NCI-H526 treated with DMSO at 0.1 percent for 48 hours (cell line): Measurements from ENCODE around the gene EIF4G3.
"Not testable (repeated sequence)": the region's sequence is repeated elsewhere in the genome, so short reads cannot be mapped to it uniquely, and the experiment has no call there.

ENCODE experiments used
- DNase-seq: peaks from one replicate; lab custom pipeline; 2025; lab: John Stamatoyannopoulos, UW

Gene EIF4G3, protein sequence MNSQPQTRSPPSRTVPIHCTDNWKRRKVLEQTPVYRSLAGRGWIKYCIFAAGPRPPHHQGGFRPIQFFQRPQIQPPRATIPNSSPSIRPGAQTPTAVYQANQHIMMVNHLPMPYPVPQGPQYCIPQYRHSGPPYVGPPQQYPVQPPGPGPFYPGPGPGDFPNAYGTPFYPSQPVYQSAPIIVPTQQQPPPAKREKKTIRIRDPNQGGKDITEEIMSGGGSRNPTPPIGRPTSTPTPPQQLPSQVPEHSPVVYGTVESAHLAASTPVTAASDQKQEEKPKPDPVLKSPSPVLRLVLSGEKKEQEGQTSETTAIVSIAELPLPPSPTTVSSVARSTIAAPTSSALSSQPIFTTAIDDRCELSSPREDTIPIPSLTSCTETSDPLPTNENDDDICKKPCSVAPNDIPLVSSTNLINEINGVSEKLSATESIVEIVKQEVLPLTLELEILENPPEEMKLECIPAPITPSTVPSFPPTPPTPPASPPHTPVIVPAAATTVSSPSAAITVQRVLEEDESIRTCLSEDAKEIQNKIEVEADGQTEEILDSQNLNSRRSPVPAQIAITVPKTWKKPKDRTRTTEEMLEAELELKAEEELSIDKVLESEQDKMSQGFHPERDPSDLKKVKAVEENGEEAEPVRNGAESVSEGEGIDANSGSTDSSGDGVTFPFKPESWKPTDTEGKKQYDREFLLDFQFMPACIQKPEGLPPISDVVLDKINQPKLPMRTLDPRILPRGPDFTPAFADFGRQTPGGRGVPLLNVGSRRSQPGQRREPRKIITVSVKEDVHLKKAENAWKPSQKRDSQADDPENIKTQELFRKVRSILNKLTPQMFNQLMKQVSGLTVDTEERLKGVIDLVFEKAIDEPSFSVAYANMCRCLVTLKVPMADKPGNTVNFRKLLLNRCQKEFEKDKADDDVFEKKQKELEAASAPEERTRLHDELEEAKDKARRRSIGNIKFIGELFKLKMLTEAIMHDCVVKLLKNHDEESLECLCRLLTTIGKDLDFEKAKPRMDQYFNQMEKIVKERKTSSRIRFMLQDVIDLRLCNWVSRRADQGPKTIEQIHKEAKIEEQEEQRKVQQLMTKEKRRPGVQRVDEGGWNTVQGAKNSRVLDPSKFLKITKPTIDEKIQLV (N-terminal part only)

DNA sequence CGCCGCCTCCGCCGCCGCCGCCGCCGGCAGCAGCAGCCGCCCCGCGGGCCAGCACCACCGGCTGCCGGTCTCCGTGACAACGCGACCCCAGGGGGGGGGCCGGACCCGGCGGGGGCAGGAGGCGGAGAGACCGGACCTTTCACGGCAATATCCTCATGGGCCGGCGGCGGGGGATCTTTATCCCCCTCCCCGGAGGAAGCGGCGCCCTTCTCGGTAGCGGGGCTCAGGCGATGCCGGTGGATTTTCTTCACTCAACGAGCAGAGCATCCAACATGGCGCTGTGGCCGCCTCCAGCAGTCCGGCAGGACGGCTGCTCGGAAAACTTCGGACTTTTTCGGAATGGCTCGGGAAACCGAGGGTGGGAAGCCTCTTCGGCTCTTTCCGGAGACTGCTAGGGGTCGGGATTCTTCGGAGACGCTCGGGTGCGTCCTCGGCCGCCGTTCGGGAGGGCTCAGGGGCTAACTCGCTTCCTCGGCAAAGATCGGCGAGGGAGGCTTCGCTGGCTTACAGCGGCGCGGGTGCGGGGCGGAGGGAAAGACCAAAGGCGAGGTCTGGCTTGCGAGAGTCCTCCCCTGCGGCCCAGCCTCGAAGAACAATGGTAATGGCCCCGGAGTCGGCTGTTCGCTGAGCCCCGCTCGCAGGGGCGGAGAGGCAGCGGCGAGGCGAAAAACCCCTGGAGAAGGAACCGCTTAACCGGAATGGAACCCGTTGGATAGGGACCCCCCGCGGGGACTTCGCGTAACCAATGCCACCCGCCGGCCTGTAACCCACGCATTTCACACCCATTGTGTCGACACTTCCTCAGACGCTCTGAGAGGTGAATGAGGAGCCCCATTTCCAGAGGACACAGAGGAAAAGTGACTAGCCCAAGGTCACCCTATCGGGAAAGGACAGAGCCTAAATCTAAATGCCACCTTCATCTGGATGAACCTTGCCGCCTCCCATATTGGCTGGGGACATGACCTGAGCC is at the start of gene EIF4G3:
Gene EIF4G3 (minus strand): TSS at position 312 of the 970 bp plus-strand sequence. CDS start 174,155 bp downstream, outside the sequence.
- DNase-seq: peak; percentile 84

DNA sequence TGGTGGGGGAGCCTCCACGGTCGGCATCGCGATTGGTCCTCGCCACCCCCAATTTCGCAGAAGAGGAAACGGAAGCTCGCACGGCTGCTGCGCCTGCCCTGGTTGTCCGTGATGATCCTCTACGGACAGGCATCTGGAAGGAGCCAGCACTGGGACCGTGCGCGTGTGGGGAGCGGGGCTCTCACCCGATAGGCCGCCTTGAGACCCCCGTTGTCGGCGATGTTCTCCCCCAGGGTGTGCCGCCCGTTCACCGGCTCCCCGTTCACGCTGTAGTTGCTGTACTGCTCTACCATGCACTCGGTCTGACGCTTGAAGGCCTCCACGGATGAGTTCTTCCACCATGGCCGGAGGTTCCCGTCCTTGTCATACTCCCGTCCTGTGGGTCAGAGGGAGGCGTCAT is 48.4 kb upstream of the EIF4G3 start:
- DNase-seq: no peak

DNA sequence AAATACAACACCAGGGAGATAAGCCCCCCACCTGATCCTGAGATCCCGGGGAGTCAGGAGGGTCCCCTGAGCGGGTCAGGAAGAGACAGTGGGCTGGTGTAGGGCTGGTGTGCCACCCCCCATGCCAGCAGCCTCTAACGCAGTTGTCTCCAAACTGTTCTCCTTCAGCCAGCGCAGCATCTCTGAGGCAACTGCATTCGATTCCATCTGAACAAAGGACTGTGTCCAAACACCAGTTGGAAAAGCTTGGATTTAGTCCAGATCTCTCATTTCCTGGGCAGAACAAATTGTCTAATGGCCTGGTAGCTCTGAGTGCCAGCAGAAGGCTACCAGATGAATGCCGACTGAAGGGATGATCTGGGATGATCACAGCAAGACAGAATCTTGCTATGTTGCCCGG is 44.1 kb upstream of the EIF4G3 start:
- no peak for DNase-seq

DNA sequence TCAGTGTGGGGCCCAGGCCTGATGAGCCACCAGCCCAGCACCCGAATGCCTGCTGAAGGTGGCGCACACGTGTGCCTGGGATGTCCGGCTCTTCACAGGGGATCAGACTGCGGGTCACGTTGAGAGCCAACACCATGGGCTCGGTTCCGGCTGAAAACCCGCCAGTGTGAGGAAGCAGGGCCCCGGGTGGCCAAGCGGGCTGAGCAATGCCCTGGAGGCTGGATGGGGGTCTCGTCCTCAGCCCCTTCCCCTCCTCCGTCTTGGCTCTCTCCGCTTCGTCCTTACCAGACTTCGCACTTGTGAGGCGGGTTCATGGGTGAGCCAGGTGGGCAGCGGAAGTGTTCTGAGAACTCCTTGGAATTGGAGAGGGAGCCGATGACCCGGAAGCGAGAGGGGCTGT is 43.0 kb upstream of the EIF4G3 start:
- DNase-seq: no peak

DNA sequence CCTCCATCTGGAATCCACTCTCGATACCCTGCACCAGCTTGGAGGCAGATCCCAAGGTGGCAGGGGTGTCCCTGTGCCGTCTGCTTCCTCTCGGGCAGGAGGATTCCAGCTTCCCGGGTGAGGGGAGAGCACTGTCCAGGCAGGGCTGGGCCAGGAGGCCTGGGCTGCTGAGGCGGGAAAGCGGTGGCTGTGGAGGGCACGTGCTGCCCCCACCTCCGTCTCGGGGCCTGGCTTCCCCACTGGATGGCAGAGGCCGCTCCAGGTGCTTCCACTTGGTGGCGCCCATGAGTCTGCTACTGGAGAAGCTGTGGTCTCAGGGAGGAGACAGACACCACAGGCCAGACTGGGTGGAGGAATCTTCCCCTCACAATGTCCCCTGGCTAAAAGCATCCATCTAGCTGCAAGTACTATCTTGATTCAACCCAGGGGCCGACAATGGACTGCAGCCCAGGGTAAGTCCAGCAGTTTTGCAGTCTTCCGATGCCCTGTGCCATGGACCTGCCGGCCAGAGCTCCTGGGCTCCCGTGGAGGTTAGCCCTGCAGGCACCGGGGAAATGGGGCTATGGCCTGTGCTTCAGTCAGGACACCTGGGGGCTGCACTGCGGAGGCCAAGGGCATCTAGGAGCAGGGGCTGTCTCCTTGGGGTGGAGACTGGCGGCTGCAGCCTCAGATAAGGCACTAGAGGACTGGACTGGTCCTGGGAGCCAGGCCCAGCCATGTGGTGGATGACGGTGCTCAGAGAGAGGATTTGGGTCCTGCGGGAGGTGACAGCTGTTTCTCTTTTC is 41.3 kb upstream of the EIF4G3 start:
- no peak for DNase-seq

DNA sequence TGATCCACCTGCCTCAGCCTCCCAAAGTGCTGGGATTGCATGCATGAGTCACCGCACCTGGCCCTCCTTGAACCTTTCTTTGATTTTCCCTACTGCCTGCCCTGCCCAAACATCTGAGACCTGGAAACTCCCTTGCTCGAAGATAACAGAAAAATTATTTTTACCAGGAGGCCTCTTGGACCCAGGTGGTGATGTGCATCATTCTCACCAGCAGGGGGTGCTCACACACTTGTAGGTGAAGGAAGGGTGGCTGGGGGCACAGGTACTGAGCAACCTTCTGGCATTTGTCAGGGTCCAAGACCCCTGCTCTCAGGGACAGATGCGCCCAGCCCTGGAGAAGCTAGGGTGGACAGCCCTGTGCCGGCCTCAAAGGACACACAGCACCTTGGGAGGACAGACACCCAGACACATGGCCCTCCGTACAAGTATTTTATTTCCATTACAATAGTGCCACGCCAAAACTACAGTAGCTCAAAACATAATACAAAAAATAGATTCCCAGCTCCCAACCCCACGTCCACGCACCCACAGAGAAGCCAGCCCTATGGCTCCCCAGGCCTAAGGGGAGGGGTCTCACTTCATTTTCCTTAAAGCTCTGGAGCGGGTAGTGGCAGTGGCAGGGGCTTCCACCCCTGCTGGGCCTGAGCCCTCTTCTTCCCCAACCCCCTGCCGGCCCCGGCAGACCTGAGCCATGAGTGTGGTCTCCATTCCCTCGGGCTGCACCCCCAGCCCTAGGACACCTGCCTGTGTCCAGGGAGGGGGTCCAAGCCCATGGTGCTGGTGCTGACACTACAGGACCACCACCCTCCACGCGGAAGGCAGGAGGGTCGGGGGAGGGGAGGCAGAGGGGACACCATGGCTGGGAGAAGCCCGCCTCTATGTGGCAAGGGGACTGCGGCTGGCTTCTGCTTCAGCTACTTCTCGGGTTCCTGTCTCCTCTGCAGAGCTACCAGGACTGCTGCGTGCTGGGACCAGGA is 40.4 kb upstream of the EIF4G3 start:
- DNase-seq: no peak

DNA sequence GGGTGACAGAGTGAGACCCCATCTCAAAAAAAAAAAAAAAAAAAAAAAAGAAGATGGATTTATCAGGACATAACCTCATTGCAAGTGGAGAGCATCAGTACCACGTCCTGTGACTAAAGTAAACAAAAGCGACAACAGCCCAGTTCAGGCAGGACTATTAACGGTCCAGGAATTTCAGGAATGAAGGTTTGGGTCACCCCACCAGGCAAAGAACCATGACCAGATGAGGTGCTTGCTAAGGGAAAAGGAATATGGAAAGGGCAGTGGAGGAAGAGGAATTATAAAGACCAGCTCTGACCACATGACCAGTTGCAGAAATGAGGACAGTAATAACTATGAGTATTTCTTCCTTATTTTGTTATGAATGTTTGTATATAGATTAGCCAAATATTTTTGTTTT is 35.4 kb upstream of the EIF4G3 start:
- no peak for DNase-seq

DNA sequence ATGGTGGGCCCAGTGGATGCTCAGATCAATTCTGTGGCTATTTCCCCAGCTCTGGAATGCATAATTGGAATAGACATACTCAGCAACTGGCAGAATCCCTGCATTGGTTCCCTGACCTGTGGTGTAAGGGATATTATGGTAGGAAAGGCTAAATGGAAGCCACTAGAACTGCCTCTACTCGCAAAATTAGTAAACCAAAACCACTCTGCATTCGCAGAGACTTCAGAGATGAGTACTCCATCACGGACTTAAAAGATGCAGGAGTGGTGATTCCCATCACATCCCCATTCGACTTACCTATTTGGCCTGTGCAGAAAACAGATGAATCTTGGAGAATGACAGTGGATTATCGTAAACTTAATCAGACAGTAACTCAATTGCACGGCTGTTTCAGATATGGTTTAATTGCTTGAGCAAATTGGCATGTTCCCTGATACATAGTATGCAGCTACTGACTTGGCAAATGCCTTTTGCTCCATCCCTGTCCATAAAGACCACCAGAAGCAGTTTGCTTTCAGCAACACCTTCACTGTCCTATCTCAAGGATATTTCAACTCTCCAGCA is 31.5 kb upstream of the EIF4G3 start:
- not testable (repeated sequence) for DNase-seq

DNA sequence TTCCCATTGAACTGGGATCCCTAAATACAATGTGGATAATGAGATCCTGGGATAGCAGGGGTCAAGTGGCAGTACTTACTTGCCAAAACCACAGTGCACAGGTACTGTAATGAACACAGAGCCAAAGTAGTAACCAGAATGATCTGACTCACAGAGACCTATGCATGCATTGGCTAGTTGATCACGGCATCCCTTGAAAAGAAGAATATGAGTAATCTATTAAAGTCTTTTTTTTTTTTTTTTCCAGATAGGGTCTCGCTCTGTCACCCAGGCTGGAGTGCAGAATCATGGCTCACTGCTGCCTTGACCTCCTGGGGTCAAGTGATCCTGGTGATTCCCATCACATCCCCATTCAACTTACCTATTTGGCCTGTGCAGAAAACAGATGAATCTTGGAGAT is 29.4 kb upstream of the EIF4G3 start:
- no peak for DNase-seq

DNA sequence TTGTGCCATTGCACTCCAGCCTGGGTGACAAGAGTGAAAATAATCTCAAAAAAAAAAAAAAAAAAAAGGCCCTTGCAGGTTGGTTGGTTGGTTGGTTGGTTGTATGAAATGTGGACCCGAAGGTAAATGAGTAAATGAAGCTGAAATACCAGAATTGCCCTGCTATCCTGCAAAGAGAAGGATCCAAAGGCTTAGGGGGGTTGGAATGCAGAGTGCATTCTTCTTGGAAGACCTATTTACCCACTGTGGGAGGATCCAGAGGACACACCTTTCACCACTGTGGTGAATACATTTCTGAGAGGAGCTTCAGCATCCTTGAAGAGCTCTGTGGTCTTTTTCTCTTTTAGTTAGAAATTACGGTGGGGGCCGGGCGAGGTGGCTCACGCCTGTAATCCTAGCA is 28.7 kb upstream of the EIF4G3 start:
- no peak for DNase-seq

DNA sequence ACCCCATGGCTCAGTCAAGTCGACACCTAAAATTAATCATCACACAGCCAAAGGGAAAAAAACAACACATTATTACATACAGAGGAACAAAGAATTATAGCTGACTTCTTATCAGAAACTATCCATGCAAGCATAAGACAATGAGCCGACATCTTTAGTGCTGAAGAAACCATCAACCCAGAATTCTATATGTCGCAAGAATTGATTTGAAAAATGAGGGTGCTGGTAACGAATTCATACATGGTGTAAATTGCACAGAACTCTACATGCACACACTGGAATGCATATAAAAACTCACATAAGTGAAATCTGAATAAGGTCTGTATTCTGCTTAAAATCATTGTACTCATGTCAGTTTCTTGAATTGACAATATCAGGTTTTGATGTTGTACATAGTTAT is 25.0 kb upstream of the EIF4G3 start:
- no peak for DNase-seq

DNA sequence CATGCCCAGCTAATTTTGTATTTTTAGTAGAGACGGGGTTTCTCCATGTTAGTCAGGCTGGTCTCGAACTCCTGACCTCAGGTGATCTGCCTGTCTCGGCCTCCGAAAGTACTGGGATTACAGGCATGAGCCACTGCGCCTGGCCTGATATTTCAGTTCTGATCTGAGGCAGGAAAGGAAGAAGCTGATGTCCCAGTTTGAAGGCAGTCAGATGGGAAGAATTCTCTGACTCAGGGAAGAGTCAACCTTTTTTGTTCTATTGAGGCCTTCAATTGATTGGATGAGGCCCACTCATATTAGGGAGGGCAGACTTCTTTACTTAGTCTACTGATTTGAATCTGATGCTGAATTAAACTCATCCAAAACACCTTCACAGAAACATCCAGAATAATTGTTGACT is 24.5 kb upstream of the EIF4G3 start:
- not testable (repeated sequence) for DNase-seq

DNA sequence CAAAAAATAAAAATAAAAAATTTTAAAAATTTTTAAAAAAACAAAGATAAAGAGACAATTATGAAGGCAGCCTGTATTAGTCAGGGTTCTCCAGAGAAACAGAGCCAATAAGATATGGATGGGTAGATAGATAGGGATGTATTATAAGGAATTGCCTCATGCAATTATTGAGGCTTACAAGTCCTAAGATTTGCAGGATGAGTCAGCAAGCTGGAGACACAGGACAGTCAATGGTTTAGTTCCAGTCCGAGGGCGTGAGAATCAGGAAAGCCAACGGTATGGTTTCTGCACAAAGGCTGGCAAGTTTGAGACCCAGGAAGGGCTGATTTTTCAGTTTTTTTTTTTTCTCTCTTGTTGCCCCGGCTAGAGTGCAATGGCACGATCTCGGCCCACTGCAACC is 24.1 kb upstream of the EIF4G3 start:
- DNase-seq: no peak

DNA sequence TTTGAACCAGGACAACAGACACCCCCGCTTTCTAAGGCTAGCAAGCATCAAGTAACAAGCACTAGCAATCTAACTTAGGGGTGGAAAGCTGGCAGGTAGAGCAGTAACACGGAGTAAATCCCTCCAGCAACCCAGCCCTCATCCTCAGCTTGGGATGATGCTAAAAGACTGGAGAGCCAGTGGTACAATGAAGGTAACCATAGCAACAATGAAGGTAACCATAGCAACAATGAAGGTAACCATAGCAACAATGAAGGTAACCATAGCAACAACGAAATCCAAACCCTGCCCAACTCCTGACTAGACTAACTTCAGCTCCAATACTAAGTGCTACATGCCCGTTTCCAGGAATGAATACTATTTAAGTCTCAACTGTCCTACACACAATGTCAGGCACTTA is 22.2 kb upstream of the EIF4G3 start:
- DNase-seq: no peak

DNA sequence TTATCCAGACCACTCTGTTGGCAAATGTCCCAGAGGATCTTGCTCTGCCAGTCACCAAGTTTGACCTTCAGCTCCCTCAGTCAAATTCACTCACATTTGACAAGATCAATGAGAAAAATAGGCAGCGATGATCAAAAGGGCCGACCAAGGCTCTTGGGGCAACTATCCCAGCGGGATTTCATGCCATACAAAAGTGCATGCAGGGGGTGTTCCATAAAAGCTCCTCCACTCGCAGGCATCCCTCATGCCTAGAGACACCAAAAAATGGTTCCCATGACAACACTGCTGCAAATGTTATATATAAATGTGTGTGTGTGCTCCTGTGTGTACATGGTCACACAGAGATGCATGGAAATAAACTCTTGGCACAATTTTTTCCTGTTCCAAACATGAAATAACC is 16.2 kb upstream of the EIF4G3 start:
- DNase-seq: no peak

DNA sequence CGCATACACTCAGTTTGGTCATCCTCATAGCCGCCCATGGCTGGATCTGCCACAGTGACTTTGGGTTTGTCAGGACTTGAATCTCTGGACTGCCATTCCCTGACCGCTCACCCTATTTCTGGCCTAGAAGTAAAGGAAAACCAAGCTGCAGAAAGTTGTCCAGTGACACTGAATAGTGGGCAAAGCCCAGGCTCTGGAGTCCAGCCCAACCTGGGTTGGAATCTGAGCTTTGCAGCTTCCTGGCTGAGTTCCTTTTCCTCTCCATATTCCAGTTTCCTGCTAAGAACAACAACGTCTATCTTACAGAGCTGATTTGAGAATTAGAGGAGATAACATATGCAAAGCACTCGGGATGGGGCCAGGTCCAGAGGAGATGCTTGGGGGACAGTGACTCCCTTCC is 15.6 kb upstream of the EIF4G3 start:
- no peak for DNase-seq

DNA sequence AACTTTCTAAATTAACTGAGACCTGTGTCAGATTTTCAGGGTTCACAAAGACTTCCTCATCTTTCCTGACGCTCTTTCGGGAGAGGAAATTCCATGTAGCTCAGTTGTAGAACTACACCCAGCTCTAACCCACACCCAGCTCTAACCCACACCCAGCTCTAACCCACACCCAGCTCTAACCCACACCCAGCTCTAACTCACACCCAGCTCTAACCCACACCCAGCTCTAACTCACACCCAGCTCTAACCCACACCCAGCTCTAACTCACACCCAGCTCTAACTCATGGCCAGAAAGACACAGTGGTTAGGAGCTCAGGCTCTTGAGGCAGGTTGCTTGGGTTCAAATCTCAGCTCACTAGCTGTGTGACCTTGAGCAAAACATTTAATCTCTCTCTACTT is 14.1 kb upstream of the EIF4G3 start:
- DNase-seq: not testable (repeated sequence)

DNA sequence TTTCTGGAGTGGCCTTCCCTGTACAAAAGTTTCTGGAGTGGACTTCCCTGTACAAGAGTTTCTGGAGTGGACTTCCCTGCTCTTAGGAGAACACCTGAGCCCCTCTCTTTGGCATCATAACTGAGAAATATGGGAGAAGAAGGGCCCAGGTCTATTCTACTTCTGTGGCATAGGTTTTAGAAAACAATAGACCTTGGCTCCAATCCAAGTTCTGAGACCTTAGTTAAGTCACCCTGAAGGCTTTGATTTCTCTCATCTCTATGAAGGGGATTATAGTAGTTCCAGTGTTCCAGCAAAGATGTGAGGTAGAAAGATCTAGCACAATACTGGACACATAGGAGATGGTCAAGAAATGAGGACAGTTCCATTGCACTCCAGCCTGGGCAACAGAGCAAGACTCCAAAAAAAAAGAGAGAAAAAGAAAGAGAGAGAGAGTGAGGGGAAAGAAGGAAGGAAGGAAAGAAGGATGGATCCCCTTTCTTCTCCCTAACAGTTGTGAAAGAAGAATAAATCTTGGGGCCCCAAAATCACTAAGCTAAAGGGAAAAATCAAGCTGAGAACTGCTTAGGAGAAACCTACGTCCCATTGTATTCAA is 13.3 kb upstream of the EIF4G3 start:
- no peak for DNase-seq

DNA sequence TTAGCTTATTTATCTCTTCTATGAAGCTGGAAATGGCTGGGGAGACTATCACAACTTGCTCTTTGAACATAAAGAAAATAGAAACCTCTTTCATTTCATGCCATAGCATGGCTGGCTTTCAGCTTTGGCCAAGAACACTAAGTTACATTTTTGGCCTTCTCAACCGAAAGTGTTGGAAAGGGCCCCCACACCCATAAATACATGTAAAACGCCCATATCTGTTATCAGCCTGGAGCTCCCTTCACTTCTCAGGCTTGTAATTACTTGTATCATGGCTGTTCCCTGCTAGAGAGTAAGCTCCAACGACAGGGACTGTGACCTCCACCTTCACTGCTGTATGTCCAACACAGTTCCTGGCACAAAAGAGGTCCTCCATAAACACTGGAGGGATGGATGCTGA is 12.7 kb upstream of the EIF4G3 start:
- no peak for DNase-seq
